HL-60 (cell line): Measurements from ENCODE around the gene WDR70.

Source experiments
- DNase-seq, 2 experiments: peaks; one replicate each; pipeline ENCODE4 v3.0.0-alpha.2; 2010 to 2020; ENCODE audit warnings: low read depth in 1 of 2, low spot score in 1 of 2
- H3K27ac ChIP-seq: fragments of 250-450 bp; sonication (Bioruptor Pico); replicated peaks from 2 replicates; pipeline ENCODE4 v1.5.1; 2020; ENCODE audit warnings: mild to moderate bottlenecking, moderate library complexity
- H3K27me3 ChIP-seq: fragments of 250-450 bp; sonication (Bioruptor Pico); 2 replicates; pipeline ENCODE4 v1.5.1; 2021; ENCODE audit warnings: mild to moderate bottlenecking, moderate library complexity; ENCODE audit not compliant: insufficient read depth, poor library complexity, severe bottlenecking
- H3K4me3 ChIP-seq: replicated peaks from 2 replicates; pipeline ENCODE4 v1.5.1; 2011; ENCODE audit warnings: mild to moderate bottlenecking, control low read depth, low read length; ENCODE audit not compliant: insufficient read depth
- CTCF ChIP-seq: IDR thresholded peaks from one replicate; pipeline ENCODE4 v1.5.1; 2011; ENCODE audit warnings: low read length, control low read depth, inconsistent platforms; ENCODE audit not compliant: insufficient read depth
- GABPA ChIP-seq: IDR thresholded peaks from 2 replicates; pipeline ENCODE4 v1.6.1; 2012; ENCODE audit warnings: low read depth
- POLR2AphosphoS5 ChIP-seq: IDR thresholded peaks from 2 replicates; pipeline ENCODE4 v1.6.1; 2012; ENCODE audit warnings: low read depth
- REST ChIP-seq: IDR thresholded peaks from 2 replicates; pipeline ENCODE4 v1.6.1; 2012; ENCODE audit warnings: low read depth; ENCODE audit not compliant: insufficient replicate concordance
- SPI1 ChIP-seq: IDR thresholded peaks from 2 replicates; pipeline ENCODE4 v1.6.1; 2012; ENCODE audit warnings: low read depth, mild to moderate bottlenecking, borderline replicate concordance

Gene WDR70

GRCh38 chr5:37626266-37626665 is 247.1 kb downstream of the WDR70 start:
- no peak overlapping the region for H3K4me3 ChIP-seq
- TF ChIP-seq GABPA (no peak), POLR2AphosphoS5 (no peak), REST (no peak), CTCF (no peak), SPI1 (no peak)
- no peak for DNase-seq
- no peaks in the 10 kb centered on the region for H3K27me3 ChIP-seq
- H3K27ac ChIP-seq: no peak overlapping the region

- Histone ChIP-seq H3K27ac (no peak overlapping the region), H3K27me3 (no peaks in the 10 kb centered on the region), H3K4me3 (no peak overlapping the region)
- no peak for DNase-seq
- TF ChIP-seq SPI1 (no peak), POLR2AphosphoS5 (no peak), GABPA (no peak), CTCF (no peak), REST (no peak)
These were observed 249.8 kb downstream of the WDR70 start for GRCh38 chr5:37628876-37629275.

GRCh38 chr5:37631939-37632338 is 252.8 kb downstream of the WDR70 start:
- DNase-seq: no peak
- TF ChIP-seq SPI1: no peak

GRCh38 chr5:37637165-37637845 is 258.2 kb downstream of the WDR70 start:
- Histone ChIP-seq H3K4me3 (no peak overlapping the region), H3K27me3 (no peaks in the 10 kb centered on the region), H3K27ac (no peak overlapping the region)
- DNase-seq: no peak
- TF ChIP-seq CTCF (no peak), REST (no peak), POLR2AphosphoS5 (no peak), SPI1 (no peak), GABPA (no peak)

More at GRCh38 chr5:37631939-37632338, 252.8 kb downstream of the WDR70 start:
- H3K27ac ChIP-seq: no peak overlapping the region
- H3K27me3 ChIP-seq: no peaks in the 10 kb centered on the region
- H3K4me3 ChIP-seq: no peak overlapping the region
